ENCODE data around the gene CHRNA1.

Gene CHRNA1

GRCh38 chr2:174762464-174762863, 1.8 kb downstream of the CHRNA1 start:
- Mint-ChIP-seq H3K27ac (no peak overlapping the region), H3K4me1 (peaks cover 18% of the 10 kb centered on the region), H3K4me3 (no peak overlapping the region), H3K27me3 (peaks cover 33% of the 10 kb centered on the region), H3K36me3 (no peaks in the 10 kb centered on the region), H3K9me3 (no peaks in the 10 kb centered on the region)
- no peak for DNase-seq
- CTCF ChIA-PET = interaction anchor here (0.7 to 3.9 kb wide), 7 partner anchors 10 to 222 kb away, joined by 3 to 25 read pairs (median 6); no protein-coding TSS in a partner anchor

- Mint-ChIP-seq H3K4me3 (no peak overlapping the region), H3K9me3 (no peaks in the 10 kb centered on the region), H3K27me3 (peaks cover 35% of the 10 kb centered on the region), H3K27ac (no peak overlapping the region), H3K4me1 (peaks cover 18% of the 10 kb centered on the region), H3K36me3 (no peaks in the 10 kb centered on the region)
- DNase-seq = no peak
- CTCF ChIA-PET = interaction anchor here (1.6 to 3.9 kb wide), 3 partner anchors 10 to 222 kb away, joined by 6 to 25 read pairs (median 8); no protein-coding TSS in a partner anchor
Observed at GRCh38 chr2:174761837-174762236, 2.4 kb downstream of the CHRNA1 start.

GRCh38 chr2:174760845-174761473, 3.3 kb downstream of the CHRNA1 start:
- no peak for DNase-seq
- CTCF ChIA-PET = interaction anchor here (0.5 to 3.9 kb wide), 2 partner anchors 11 to 433 kb away, joined by 3 to 25 read pairs; no protein-coding TSS in a partner anchor
- no peaks in the 10 kb centered on the region for H3K9me3 Mint-ChIP-seq
- H3K27me3 Mint-ChIP-seq = peaks cover 40% of the 10 kb centered on the region
- H3K27ac Mint-ChIP-seq = no peak overlapping the region
- H3K4me3 Mint-ChIP-seq = no peak overlapping the region
- H3K36me3 Mint-ChIP-seq = no peaks in the 10 kb centered on the region
- peaks cover 18% of the 10 kb centered on the region for H3K4me1 Mint-ChIP-seq

GRCh38 chr2:174759381-174760065, 4.7 kb downstream of the CHRNA1 start:
- H3K4me3 Mint-ChIP-seq = no peak overlapping the region
- peaks cover 18% of the 10 kb centered on the region for H3K4me1 Mint-ChIP-seq
- CTCF ChIA-PET = interaction anchor here (0.7 to 1.5 kb wide), 2 partner anchors 10 to 230 kb away, joined by 3 to 4 read pairs; no protein-coding TSS in a partner anchor
- no peak overlapping the region for H3K27ac Mint-ChIP-seq
- H3K27me3 Mint-ChIP-seq = peaks cover 33% of the 10 kb centered on the region
- DNase-seq = no peak
- no peaks in the 10 kb centered on the region for H3K9me3 Mint-ChIP-seq
- H3K36me3 Mint-ChIP-seq = no peaks in the 10 kb centered on the region

GRCh38 chr2:174756743-174757142, 7.5 kb downstream of the CHRNA1 start:
- H3K4me3 Mint-ChIP-seq = no peak overlapping the region
- no peaks in the 10 kb centered on the region for H3K36me3 Mint-ChIP-seq
- peaks cover 22% of the 10 kb centered on the region for H3K4me1 Mint-ChIP-seq
- no peak for DNase-seq
- no peak overlapping the region for H3K27ac Mint-ChIP-seq
- H3K9me3 Mint-ChIP-seq = no peaks in the 10 kb centered on the region
- CTCF ChIA-PET = no interaction called here
- H3K27me3 Mint-ChIP-seq = peaks cover 33% of the 10 kb centered on the region

GRCh38 chr2:174753038-174753633, 11.1 kb downstream of the CHRNA1 start:
- peak overlapping the region; percentile 38 for H3K27ac Mint-ChIP-seq
- no peaks in the 10 kb centered on the region for H3K9me3 Mint-ChIP-seq
- H3K27me3 Mint-ChIP-seq = peaks cover 46% of the 10 kb centered on the region
- CTCF ChIA-PET = interaction anchor here (0.9 to 1.9 kb wide), 2 partner anchors 23 to 233 kb away, joined by 3 to 5 read pairs; no protein-coding TSS in a partner anchor
- H3K4me1 Mint-ChIP-seq = peaks cover 39% of the 10 kb centered on the region
- no peak for DNase-seq
- no peaks in the 10 kb centered on the region for H3K36me3 Mint-ChIP-seq
- H3K4me3 Mint-ChIP-seq = no peak overlapping the region

- DNase-seq = peak; percentile 33
- Mint-ChIP-seq H3K36me3 (no peaks in the 10 kb centered on the region), H3K9me3 (no peaks in the 10 kb centered on the region), H3K4me3 (no peak overlapping the region), H3K27ac (peak overlapping the region; percentile 38), H3K27me3 (peaks cover 51% of the 10 kb centered on the region), H3K4me1 (peaks cover 39% of the 10 kb centered on the region)
- CTCF ChIA-PET = interaction anchor here (1.3 to 1.9 kb wide), 2 partner anchors 10 to 23 kb away, joined by 3 to 5 read pairs; no protein-coding TSS in a partner anchor
Observed at GRCh38 chr2:174752403-174753037, 11.8 kb downstream of the CHRNA1 start.

- Mint-ChIP-seq H3K4me1 (peaks cover 39% of the 10 kb centered on the region), H3K9me3 (no peaks in the 10 kb centered on the region), H3K4me3 (no peak overlapping the region), H3K36me3 (no peaks in the 10 kb centered on the region), H3K27me3 (peaks cover 38% of the 10 kb centered on the region), H3K27ac (peak overlapping the region; percentile 74)
- DNase-seq = peak; percentile 48
- CTCF ChIA-PET = interaction anchor here (1.1 to 6.4 kb wide), 5 partner anchors 21 to 240 kb away, joined by 3 to 72 read pairs (median 38); no protein-coding TSS in a partner anchor
Observed at GRCh38 chr2:174750923-174751441, 13.3 kb downstream of the CHRNA1 start.

GRCh38 chr2:174749793-174750192, 14.5 kb downstream of the CHRNA1 start:
- H3K27me3 Mint-ChIP-seq = peaks cover 41% of the 10 kb centered on the region
- H3K9me3 Mint-ChIP-seq = no peaks in the 10 kb centered on the region
- H3K4me3 Mint-ChIP-seq = no peak overlapping the region
- H3K36me3 Mint-ChIP-seq = no peaks in the 10 kb centered on the region
- no peak overlapping the region for H3K27ac Mint-ChIP-seq
- peaks cover 39% of the 10 kb centered on the region for H3K4me1 Mint-ChIP-seq
- DNase-seq = no peak
- CTCF ChIA-PET = interaction anchor here (0.7 to 6.4 kb wide), 23 partner anchors 11 to 362 kb away, joined by 3 to 72 read pairs (median 4); partner anchors contain the start of gene SCRN3

- Mint-ChIP-seq H3K9me3 (no peaks in the 10 kb centered on the region), H3K27ac (no peak overlapping the region), H3K4me1 (peaks cover 39% of the 10 kb centered on the region), H3K27me3 (peaks cover 41% of the 10 kb centered on the region), H3K36me3 (no peaks in the 10 kb centered on the region), H3K4me3 (no peak overlapping the region)
- peak; percentile 83 for DNase-seq
- CTCF ChIA-PET = interaction anchor here (0.6 to 6.4 kb wide), 41 partner anchors 10 to 361 kb away, joined by 3 to 72 read pairs (median 4); partner anchors contain the start of genes CHN1 and SCRN3
Observed at GRCh38 chr2:174748948-174749347, 15.3 kb downstream of the CHRNA1 start.

GRCh38 chr2:174745142-174745541, 19.1 kb downstream of the CHRNA1 start:
- Mint-ChIP-seq H3K27ac (no peak overlapping the region), H3K4me3 (no peak overlapping the region), H3K9me3 (no peaks in the 10 kb centered on the region), H3K27me3 (peaks cover 44% of the 10 kb centered on the region), H3K4me1 (peaks cover 8% of the 10 kb centered on the region), H3K36me3 (no peaks in the 10 kb centered on the region)
- no peak for DNase-seq
- CTCF ChIA-PET = interaction anchor here (6.4 kb wide), 1 partner anchor 45 kb away, joined by 72 read pairs; no protein-coding TSS in a partner anchor

GRCh38 chr2:174744111-174744510, 20.2 kb downstream of the CHRNA1 start:
- Mint-ChIP-seq H3K27me3 (peaks cover 35% of the 10 kb centered on the region), H3K27ac (no peak overlapping the region), H3K4me1 (peaks cover 3% of the 10 kb centered on the region), H3K9me3 (no peaks in the 10 kb centered on the region), H3K36me3 (no peaks in the 10 kb centered on the region), H3K4me3 (no peak overlapping the region)
- CTCF ChIA-PET = no interaction called here
- DNase-seq = no peak

GRCh38 chr2:174740721-174741120, 23.6 kb downstream of the CHRNA1 start:
- CTCF ChIA-PET = interaction anchor here (0.6 to 1.0 kb wide), 3 partner anchors 35 to 323 kb away, joined by 3 read pairs; no protein-coding TSS in a partner anchor
- Mint-ChIP-seq H3K4me3 (no peak overlapping the region), H3K9me3 (no peaks in the 10 kb centered on the region), H3K4me1 (no peaks in the 10 kb centered on the region), H3K27me3 (peaks cover 33% of the 10 kb centered on the region), H3K27ac (no peak overlapping the region), H3K36me3 (no peaks in the 10 kb centered on the region)
- no peak for DNase-seq

All from activated naive CD4-positive, alpha-beta T cell treated with anti-CD3 and anti-CD28 coated beads, Interleukin-2, amount 10 ng/mL, durations not matched to agents 7 days and 5 days (primary cell).